HL-60 (cell line): ENCODE data around the gene EHD1.
A peak's percentile ranks its signal among the peaks of the same experiment; 100 is the strongest.

ENCODE experiments used
- DNase-seq, 2 experiments: peaks; one replicate each; pipeline ENCODE4 v3.0.0-alpha.2; 2010 to 2020; ENCODE audit warnings: low read depth in 1 of 2, low spot score in 1 of 2
- H3K27ac ChIP-seq: fragments of 250-450 bp; sonication (Bioruptor Pico); replicated peaks from 2 replicates; pipeline ENCODE4 v1.5.1; 2020; ENCODE audit warnings: mild to moderate bottlenecking, moderate library complexity
- H3K27me3 ChIP-seq: fragments of 250-450 bp; sonication (Bioruptor Pico); 2 replicates; pipeline ENCODE4 v1.5.1; 2021; ENCODE audit warnings: mild to moderate bottlenecking, moderate library complexity; ENCODE audit not compliant: insufficient read depth, poor library complexity, severe bottlenecking
- H3K4me3 ChIP-seq: replicated peaks from 2 replicates; pipeline ENCODE4 v1.5.1; 2011; ENCODE audit warnings: mild to moderate bottlenecking, control low read depth, low read length; ENCODE audit not compliant: insufficient read depth
- CTCF ChIP-seq: IDR thresholded peaks from one replicate; pipeline ENCODE4 v1.5.1; 2011; ENCODE audit warnings: low read length, control low read depth, inconsistent platforms; ENCODE audit not compliant: insufficient read depth
- GABPA ChIP-seq: IDR thresholded peaks from 2 replicates; pipeline ENCODE4 v1.6.1; 2012; ENCODE audit warnings: low read depth
- POLR2AphosphoS5 ChIP-seq: IDR thresholded peaks from 2 replicates; pipeline ENCODE4 v1.6.1; 2012; ENCODE audit warnings: low read depth
- SPI1 ChIP-seq: IDR thresholded peaks from 2 replicates; pipeline ENCODE4 v1.6.1; 2012; ENCODE audit warnings: low read depth, mild to moderate bottlenecking, borderline replicate concordance
- TF ChIP-seq, protein P1 (sequence below): IDR thresholded peaks from 2 replicates; pipeline ENCODE4 v1.6.1; 2012; ENCODE audit warnings: low read depth; ENCODE audit not compliant: insufficient replicate concordance

The EHD1 gene

GRCh38 chr11:64887757-64888405, 9.5 kb upstream of the EHD1 start:
- H3K27ac ChIP-seq: peak overlapping the region; percentile 31
- TF ChIP-seq, protein P1, sequence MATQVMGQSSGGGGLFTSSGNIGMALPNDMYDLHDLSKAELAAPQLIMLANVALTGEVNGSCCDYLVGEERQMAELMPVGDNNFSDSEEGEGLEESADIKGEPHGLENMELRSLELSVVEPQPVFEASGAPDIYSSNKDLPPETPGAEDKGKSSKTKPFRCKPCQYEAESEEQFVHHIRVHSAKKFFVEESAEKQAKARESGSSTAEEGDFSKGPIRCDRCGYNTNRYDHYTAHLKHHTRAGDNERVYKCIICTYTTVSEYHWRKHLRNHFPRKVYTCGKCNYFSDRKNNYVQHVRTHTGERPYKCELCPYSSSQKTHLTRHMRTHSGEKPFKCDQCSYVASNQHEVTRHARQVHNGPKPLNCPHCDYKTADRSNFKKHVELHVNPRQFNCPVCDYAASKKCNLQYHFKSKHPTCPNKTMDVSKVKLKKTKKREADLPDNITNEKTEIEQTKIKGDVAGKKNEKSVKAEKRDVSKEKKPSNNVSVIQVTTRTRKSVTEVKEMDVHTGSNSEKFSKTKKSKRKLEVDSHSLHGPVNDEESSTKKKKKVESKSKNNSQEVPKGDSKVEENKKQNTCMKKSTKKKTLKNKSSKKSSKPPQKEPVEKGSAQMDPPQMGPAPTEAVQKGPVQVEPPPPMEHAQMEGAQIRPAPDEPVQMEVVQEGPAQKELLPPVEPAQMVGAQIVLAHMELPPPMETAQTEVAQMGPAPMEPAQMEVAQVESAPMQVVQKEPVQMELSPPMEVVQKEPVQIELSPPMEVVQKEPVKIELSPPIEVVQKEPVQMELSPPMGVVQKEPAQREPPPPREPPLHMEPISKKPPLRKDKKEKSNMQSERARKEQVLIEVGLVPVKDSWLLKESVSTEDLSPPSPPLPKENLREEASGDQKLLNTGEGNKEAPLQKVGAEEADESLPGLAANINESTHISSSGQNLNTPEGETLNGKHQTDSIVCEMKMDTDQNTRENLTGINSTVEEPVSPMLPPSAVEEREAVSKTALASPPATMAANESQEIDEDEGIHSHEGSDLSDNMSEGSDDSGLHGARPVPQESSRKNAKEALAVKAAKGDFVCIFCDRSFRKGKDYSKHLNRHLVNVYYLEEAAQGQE: no peak
- TF ChIP-seq SPI1: peak; percentile 43; the same call in 1 of the 2 replicates
- 0 out of 2 replicates have a peak, but pooled peaks have one; percentile 26 for TF ChIP-seq POLR2AphosphoS5
- peak; percentile 19; the same call in 1 of the 2 replicates for TF ChIP-seq GABPA
- peak; percentile 61 for TF ChIP-seq CTCF
- no peak overlapping the region for H3K4me3 ChIP-seq

GRCh38 chr11:64887234-64887756, 8.9 kb upstream of the EHD1 start:
- H3K4me3 ChIP-seq: no peak overlapping the region
- no peak for TF ChIP-seq GABPA
- no peak for TF ChIP-seq POLR2AphosphoS5
- TF ChIP-seq CTCF: no peak
- TF ChIP-seq, protein P1: no peak
- TF ChIP-seq SPI1: 0 out of 2 replicates have a peak, but pooled peaks have one; percentile 27
- DNase-seq: no peak
- H3K27me3 ChIP-seq: no peaks in the 10 kb centered on the region
- H3K27ac ChIP-seq: peak overlapping the region; percentile 31

More at GRCh38 chr11:64887757-64888405, 9.5 kb upstream of the EHD1 start:
- H3K27me3 ChIP-seq: no peaks in the 10 kb centered on the region
- DNase-seq: peak; percentile 73 to 82

GRCh38 chr11:64885367-64886286, 7.2 kb upstream of the EHD1 start:
- peak; percentile 76 to 96 for DNase-seq
- Histone ChIP-seq H3K27me3 (no peaks in the 10 kb centered on the region), H3K27ac (peak overlapping the region; percentile 63), H3K4me3 (no peak overlapping the region)
- TF ChIP-seq, protein P1: no peak
- peak; percentile 11; the same call in 1 of the 2 replicates for TF ChIP-seq GABPA
- TF ChIP-seq POLR2AphosphoS5: peak; percentile 37; the same call in 1 of the 2 replicates
- TF ChIP-seq SPI1: peak; percentile 59; the same call in 1 of the 2 replicates
- no peak for TF ChIP-seq CTCF
